GM19438 (cell line): Measurements from ENCODE around the gene RABGAP1L.
"Not testable (repeated sequence)": the region's sequence is repeated elsewhere in the genome, so short reads cannot be mapped to it uniquely, and the experiment has no call there.

Experiments used
- ATAC-seq: cut with Tn5 transposase; IDR thresholded peaks from one replicate; pipeline ENCODE4 v1.9.1; 2021; ENCODE audit warnings: low read depth; ENCODE audit not compliant: unreplicated experiment

RABGAP1L gene

GRCh38 chr1:174153085-174153824 lies 6.1 kb upstream of the RABGAP1L start:
- no peak for ATAC-seq

DNA sequence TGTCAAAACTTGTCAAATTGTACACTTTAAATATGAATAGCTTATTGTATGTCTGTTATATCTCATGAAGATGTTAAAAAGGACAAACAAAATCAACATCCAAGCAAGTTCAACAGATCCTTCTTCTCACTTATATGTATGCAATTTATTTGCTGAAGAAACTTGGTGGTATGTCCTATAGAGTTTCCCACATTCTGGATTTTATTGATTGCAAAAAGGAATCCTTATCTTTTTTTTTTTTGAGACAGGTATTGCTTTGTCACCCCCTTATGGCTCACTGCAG lies 5.6 kb upstream of the RABGAP1L start:
- no peak for ATAC-seq

- ATAC-seq, result no peak
These were observed 2.9 kb upstream of the RABGAP1L start for GRCh38 chr1:174156437-174156836.

GRCh38 chr1:174157157-174157806 lies 2.0 kb upstream of the RABGAP1L start:
- ATAC-seq, result no peak

DNA sequence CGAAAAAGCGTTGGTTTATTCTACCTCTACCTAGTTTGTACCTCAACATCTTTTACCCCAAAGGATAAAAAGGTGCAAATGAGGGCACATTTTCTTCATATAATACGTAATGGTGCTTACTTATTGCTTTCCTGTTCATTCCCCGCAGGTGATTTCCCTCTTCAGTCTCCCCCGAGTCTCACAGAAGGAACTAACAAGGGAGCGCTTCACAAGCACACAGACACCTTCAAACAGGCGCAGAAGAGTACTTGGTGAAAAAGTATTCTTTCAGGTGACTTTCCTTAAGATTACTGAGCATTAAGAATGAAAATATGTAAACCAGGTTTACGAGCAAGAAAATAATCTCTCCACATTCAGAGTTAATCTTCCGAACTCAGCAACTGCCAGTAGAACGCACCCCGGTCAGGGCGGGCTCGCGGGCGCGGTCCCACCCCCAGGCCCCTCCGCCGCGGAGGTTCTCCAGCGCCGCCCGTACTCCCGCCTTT lies 511 bp upstream of the RABGAP1L start:
- ATAC-seq, result no peak

DNA sequence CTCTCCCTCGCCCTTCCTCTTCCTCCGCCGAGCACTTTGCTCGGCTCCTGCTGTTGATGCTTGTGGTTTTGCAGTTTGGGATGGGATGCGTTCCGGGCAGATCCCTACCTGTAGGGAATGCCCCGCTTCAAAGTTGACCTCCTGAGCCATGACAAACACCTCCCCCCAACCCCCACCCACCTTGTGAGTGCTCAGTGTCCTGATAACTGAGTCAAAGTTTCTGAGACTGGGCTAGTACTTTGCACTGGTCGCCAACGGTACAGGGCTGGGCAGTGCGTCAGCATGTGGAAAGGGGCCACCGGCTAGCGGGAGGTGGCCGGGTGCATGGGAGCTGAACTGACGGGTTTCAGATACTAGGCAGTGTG lies 771 bp downstream of the RABGAP1L start:
- peak; percentile 8 for ATAC-seq

DNA sequence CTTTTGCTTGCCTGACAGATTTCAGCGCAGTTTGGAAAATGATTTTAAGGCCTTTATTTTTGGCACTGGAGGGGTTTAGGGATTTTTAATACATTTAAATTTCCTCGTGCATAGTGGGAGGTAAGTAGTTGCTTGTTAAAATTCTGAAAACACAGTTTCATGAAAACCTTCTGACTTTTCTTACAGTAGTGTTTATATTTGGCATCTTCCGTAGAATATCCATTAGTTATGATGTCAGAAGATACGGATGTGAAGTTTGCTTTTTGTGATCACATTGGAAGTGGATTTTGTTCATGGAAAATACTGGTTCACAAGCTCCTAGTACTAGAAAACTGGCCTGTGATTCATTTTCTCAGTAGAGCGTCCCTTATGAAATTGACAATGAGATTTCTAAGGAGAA lies 1.3 kb downstream of the RABGAP1L start:
- ATAC-seq, result no peak

GRCh38 chr1:174161813-174162212 lies 2.5 kb downstream of the RABGAP1L start:
- ATAC-seq, result no peak

GRCh38 chr1:174164826-174165225 lies 5.5 kb downstream of the RABGAP1L start:
- no peak for ATAC-seq

DNA sequence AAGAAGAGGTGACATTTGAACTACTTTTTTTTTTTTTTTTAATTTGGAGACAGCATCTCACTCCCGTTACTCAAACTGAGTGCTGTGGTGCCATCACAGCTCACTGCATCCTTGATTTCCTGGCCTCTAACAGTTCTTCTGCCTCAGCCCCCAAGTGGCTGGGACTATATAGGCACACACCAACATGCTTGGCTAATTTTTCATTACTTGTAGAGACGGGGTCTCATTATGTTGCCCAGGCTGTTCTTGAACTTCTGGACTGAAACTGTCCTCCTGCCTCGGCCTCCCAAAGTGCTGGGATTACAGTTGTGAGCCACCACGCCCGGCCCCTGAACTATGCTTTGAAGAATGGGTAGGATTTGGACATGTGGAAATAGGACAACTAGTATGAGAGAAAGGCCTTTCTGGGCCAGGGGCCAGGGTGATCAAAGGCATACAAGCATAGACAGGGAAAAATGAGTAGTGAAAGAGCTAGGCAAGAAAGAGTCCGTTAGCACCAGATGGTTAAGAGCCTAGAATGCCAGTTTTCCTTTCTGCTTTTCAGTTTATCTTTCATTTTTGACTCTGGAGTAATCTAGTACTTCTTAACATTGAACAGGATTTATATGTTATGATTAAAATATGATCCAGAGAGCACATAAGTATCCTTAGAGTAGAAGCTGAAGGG lies 6.3 kb downstream of the RABGAP1L start:
- no peak for ATAC-seq

DNA sequence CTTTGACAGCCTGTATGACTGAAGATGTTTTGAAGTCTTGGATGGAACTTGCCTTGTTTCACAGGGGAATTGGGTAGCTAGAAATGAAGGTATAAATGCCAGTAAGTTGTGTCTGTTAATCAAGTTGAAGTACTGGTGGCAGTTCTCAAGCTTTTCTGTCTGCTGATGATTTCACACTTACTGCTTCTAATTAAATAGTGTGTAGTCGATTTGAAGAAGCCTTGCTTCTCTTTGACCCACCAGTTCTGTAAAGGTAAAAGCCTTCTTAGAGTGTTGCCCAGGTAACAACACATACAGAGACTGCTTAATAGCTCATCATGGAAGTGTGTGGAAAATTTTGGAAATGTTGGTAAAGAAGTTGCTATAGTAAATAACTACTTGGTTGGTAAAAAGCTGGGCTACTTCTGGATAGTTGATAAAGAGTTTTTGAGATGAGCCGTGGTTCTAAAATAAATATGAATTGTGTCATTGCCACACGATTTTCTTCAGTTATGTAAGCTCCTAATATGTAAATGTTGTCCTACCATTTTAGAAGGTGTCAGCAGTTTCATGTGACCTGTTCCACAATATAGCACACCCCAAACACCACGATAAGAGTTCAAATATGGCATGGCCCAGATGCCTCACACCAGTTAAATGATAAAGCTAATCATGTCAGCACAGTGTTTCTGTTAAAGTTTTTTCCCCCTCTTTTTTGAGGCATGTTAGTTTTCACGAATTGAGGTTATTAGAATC lies 7.4 kb downstream of the RABGAP1L start:
- ATAC-seq, result no peak

DNA sequence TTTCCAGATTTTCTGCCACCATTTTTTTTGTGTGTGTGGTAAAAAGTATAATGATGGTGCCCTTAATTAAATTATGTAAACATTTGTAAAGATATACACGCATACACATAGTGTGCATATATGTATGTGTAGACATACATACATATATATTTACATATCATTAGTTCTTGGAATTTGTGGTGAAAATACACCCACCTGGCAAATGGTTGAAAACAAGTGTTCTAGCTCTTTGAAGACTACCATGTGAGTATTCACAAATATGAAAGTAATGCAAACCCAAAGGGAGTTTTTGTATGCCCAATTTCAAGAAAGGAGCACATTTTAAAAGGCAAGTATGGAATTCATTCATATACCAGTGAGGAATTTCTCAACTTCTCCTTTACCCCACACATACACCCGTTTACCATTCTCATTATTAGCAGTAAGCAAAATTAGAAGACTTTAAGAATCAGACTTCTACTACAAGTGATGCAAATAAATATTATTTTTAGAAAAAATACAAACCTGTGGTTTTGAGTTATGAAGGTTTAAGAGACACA lies 8.0 kb downstream of the RABGAP1L start:
- ATAC-seq, result no peak

DNA sequence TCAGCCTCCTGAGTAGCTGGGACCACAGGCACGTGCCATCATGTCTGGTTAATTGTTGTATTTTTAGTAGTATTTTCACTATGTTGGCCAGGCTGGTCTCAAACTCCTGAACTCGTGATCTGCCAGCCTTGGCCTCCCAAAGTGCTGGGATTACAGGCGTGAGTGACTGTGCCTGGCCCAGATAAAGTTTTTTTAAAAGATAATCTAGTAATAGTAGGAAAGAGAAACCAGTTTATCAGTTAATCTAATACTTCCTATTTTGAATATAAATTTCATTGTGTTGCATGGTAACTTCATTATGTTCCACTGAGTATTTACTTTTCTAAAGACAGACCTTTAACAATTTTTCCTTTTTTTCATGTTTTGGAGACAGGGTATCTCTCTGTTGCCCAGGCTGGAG lies 10.0 kb downstream of the RABGAP1L start:
- ATAC-seq, result no peak

- no peak for ATAC-seq
These were observed 11.8 kb downstream of the RABGAP1L start for GRCh38 chr1:174171073-174171472.

DNA sequence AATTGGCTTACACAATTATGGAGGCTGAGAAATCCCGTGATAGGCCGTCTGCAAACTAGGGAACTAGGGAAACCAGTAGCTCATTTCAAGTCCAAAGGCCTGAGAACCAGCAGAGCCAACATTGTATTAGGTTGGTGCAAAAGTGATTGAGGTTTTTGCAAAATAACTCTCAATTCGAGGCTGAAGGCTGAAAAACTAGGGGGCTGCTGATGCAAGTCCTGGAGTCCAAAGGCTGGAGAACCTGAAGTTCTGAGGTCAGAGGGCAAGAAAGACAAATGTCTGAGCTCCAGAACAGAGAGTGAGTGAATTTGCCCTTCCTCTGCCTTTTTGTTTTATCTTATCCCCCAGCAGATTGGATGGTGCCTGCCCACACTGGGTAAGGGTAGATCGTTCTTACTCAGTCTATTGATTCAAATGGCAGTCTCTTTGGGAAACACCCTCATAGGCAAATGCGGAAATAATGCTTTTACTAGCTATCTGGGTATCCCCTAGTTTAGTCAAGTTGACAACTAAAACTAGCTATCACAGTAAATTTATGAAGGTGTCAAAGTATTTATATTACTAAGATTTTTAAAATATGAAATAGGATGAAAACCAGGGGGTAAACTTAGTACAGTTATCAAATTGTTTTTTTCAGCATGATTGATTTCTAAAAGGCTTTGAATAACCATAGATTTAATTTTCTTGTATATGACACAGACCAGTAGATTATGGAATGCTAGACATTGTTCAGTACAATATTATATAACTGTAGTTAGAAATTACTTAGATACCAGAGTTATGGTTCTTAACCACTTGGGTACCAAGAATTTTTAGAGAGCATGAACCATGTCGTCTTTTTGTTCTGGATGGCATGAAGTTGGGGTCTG lies 15.4 kb downstream of the RABGAP1L start:
- ATAC-seq, result no peak

DNA sequence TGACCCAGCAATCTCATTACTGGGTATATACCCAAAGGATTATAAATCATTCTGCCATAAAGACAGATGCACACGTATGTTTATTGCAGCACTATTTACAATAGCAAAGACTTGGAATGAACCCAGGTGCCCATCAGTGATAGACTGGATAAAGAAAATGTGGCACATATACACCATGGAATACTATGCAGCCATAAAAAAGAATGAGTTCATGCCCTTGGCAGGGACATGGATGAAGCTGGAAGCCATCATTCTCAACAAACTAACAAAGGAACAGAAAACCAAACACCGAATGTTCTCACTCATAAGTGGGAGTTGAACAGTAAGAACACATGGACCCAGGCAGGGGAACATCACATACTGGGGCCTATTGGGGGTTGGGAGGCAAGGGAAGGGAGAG lies 19.1 kb downstream of the RABGAP1L start:
- not testable (repeated sequence) for ATAC-seq

DNA sequence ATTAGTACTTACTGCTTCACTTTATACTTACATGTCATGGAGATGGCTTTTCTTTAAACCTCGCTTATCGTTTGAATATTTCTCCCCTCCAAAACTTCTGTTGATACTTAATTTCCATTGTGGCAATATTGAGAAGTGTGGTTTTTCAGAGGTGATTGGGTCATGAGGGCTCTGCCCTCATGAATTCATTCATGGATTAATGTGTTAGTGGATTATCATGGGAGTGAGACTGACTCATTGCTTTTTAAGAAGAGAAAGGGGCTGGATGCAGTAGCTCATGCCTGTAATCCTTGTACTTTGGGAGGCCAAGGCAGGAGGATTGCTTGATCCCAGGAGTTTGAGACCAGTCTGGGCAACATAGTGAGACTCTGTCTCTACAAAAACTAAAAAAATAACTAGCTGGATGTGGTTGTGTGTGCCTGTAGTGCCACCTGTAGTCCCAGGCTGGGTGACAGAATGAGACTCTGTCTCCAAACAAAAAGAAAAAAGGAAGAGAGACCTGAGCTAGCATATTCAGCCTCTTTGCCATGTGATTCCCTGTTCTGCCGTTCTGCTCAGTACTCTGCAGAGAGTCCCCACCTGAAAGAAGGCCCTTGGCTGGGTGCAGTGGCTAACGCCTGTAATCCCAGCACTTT lies 30.2 kb downstream of the RABGAP1L start:
- no peak for ATAC-seq

GRCh38 chr1:174190691-174191199 lies 31.4 kb downstream of the RABGAP1L start:
- no peak for ATAC-seq

- no peak for ATAC-seq
These were observed 32.1 kb downstream of the RABGAP1L start for GRCh38 chr1:174191349-174191862.
